HG02678 (cell line): Measurements from ENCODE around the gene DUSP28.

Experiments
- ATAC-seq: cut with Tn5 transposase; IDR thresholded peaks from one replicate; pipeline ENCODE4 v1.9.1; 2021; ENCODE audit warnings: mild to moderate bottlenecking, moderate library complexity; ENCODE audit not compliant: unreplicated experiment

Gene DUSP28

DNA sequence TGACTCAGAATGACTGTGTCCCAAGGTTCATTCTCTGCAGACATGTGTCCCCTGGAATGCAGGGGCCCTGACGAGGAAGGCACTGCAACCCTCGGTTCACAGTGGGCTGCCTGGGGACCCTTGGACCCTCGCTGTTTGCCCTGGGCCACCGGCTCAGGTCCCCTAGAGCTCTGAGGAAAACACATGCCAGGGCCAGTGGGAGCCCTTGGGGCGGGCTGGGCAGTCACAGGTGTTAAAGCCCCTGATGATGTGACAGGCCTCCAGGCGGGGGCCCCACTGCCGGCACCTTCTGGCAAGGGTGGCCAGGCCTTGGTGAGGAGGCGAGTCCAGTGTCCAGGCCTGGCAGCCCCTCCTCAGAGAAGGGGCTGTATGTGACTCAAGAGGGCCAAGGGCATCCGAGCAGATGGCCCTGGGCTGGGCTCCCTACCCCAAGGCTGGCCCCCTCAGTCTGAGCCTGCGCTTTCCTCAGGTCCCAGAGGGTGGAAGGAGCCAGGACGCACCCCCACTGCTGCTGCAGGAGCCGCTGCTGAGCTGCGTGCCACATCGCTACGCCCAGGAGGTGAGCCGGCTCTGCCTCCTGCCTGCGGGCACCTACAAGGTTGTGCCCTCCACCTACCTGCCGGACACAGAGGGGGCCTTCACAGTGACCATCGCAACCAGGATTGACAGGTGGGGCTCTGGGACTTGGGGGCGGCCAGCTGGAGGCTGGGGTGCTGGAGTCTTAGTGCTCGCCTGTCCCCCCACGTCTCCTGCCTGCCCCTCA is 37.4 kb downstream of the DUSP28 start:
- ATAC-seq: no peak

DNA sequence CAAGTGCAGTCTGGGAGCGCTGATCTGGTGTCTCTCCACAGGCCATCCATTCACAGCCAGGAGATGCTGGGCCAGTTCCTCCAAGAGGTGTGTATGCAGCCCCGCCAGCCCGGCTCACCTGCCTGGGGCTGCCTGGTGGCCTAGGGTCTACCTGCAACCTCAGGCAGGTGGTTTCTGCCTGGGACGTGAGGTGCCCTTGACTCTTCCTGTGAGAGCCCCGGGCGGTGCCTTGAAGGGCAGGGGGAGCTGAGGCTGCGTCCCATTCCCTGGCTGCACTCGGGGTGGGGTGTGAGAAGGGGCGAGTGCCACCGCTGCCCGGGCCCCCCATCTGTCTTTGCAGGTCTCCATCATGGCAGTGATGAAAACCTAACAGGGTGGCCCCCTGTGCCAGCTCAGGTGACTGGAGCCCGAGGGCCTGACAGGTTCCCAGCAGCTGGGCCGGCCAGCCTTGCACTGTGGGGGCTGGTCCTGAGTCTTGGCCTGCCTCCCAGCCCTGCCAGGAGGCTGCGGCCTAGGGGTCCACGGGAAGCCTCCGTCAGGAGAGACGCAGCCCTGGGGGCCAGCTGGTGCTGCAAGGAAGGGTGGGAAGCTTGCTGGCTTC is 38.3 kb downstream of the DUSP28 start:
- ATAC-seq: no peak

DNA sequence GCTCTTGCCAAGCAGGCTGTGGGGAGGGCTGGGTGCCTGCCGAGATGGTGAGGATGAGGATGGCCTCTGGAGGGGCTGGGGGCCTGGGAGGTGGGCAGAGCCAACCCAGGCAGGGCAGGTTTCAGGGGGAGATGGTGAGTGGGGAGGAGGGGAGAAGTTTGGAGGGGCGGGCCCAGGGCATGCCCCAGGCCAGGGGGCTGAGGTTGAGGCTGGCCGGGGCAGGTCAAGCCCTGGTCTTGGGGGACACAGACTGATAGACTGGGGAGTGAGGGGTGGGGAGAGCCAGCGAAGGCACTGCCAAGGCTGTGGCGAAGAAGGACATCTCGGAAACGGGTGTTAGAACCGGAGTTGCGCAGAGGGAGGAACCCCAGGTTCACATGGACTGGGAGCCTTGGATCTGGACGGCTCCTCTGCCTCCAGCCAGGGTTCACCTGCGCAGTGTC is 39.0 kb downstream of the DUSP28 start:
- no peak for ATAC-seq

DNA sequence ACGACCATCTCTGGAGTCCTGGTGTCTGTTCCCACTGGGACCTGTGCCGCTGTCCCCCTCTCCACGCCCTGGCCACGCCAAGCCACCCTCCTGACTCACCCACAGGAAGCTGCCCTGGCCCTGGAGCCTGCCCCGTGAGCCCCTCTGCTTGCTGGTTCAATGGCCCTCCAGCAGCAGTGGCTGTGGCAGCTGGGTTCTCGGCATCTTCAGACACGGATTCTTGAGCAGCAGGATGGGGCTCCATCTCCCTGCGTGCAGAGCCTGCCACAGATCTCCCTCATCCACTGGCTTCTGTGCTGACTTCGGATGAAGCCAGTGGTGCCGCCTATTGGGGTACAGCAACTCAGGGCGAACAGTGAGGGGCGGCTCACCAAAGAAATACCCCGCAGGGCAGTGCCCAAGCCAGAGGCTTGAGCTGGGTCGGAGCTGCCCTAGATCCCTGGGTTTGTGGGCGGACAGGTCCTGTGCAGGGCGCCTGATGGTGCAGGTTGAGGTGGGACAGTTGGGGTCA is 40.3 kb downstream of the DUSP28 start:
- ATAC-seq: no peak

DNA sequence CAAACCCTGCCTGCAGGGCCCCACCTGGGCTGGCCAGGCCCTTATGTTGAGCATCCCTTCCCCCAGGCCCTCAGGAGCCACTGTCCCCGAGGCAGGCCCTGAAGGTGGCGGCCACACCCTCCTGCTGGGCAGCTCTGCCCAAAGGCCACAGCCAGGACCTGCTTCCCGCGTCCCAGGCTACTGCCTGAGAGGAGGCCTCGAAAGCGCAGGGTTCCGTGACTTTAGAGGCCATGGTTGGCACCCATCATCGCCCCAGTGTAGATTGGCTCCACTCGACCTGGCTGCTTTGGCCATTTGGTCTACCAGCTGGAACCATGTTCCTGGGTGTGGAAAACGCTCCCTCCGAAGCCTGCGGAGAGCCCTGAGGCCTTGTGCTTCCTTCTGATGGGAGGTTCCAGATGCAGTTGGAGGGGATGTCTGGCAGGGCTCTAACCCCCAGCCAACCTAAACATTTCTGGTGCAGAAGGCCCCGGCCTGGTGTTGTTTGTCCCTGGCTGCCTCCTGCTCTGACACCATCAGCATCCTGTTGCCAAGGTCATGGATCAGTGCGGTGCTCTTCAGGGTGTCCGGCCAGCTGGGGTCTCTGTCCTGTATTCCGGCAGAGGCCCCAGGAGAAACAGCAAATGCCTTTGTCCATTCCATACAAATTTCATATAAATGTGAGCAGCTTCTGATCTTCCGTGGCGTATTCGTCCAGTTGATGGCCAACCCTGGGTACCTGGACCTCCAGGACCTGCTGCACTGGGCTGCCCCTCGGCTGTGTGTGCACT is 41.1 kb downstream of the DUSP28 start:
- ATAC-seq: no peak

DNA sequence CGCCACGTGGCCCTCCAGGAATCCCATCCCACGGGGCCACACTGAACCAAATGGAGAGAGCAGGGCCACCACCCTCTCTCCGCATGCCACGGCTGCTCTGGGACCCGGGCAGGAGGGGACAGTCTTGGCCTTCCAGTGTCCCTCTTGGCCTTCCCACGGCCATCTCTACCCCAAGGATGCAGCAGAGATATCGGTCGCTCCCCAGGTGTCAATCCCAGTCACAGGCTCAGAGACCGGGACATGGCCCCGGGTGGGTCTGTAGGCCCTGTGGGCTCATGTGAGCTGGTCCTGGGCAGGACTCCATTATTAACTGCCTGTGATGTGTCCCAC is 41.6 kb downstream of the DUSP28 start:
- ATAC-seq: no peak

DNA sequence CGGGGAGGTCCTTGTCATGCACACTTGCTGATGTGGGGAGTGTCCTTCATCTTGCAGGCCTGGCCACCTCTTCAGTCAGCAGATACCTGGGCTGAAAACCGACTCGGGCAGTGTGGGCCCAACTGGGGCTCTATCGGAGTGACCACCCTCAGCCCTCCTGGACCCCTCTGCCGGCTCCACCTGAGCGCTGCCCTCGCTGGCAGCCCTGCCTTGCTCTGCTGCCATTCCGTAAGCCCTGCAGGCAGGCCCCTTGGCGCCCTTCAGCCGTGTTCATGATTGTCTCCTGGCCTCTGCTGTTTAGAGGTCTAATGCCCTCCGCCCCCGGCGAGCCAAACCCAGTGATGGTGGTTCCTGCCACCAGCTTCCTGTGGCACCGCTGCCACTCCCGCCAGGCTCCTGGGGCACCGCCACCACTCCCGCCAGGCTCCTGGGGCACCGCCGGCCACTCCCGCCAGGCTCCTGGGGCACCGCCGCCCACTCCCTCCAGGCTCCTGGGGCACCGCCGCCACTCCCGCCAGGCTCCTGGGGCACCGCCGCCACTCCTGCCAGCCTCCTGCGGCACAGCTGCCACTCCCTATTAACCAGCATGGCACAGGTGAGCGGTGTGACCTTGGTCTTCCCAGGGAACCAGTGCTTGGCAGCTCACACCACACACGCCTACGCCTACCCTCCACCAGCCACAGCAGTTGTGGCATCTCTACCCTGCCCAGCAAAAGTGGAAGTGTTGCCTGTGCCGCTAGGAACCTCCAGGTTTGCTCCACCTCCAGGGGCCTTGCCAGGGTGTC is 42.3 kb downstream of the DUSP28 start:
- ATAC-seq: no peak

DNA sequence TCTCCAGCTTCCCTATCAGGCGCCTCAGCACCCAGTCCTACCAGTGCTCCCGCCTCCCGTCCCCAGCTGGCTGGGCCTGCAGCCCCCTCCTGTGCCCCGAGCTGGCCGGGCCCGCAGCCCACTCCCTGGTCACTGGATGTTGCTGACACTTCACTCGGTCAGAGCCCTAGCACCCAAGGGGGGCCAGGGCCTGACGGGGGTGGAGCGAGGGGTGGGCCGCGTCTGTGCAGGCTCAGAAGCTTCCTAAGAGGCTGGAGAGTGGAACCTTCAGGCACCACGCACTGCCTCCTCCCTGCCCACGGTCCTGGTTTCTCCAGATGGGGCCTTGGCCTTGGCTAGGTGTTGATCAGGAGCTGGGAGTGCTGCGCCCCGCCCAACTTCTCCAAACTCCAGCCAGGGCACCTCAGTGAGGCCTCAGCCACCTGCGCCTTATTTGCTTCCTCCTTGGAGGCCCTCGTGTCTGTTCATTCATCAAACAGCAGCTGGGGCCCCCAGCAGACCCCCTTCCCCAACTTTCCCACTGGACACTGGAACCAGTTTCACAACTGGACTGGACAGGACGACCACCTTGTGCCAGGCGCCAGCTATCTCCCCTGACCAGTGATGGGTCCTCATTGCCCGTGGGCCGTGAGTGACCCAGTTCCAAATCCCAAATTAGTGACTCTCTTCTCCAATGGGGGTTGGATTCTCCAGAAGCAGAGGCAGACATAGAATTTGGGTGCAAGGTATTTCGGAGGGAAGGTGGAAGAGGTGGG is 43.1 kb downstream of the DUSP28 start:
- ATAC-seq: no peak

DNA sequence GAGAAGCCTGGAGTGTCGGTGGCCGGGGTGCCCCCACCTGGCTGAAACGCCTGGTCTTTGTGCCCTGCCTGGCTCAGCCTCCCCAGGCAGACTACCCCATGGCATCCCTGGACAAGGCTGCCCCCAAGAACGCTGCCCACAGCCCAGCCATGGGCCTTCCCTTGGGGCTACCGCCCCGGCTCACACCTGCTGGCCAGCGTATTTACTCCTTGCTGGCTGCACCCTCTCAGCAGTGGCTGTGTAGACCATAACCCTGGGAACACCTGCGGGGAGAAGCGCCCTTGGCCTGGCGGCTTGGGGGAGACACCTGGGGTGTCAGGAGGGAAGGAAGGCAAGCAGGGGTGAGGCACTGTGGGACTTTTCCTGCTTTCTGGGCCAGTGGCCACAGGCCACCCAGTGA is 43.7 kb downstream of the DUSP28 start:
- ATAC-seq: no peak

DNA sequence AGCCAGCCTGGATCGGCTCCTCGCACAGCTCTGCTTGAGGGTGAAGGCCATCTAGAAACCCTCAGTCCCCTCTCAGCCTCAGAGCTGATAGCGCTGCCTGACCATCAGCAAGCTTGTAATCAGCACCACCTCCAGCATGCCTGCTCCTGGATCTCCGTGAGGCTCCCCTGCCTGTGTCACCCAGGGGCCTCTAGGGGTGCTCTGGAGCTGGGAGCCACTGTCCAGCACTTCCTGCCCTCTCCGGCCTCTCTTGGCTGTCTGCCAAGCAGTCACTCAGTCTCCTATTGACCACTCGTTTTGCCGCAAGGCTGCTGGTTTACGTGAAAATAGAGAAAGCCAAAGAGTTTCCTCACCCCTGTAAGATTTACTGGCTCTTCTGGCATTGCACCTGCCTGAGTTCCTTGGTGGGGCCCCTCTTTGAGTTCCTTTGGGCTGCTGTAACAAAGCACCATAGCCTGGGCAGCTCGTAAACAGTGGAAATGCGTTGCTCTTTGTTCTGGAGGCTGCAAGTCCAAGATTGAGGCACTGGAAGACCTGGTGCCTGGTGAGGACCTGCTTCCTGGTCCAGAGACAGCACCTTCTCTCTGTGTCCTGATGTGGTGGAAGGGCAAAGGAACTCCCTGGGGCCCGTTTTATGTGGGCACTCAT is 44.3 kb downstream of the DUSP28 start:
- no peak for ATAC-seq

DNA sequence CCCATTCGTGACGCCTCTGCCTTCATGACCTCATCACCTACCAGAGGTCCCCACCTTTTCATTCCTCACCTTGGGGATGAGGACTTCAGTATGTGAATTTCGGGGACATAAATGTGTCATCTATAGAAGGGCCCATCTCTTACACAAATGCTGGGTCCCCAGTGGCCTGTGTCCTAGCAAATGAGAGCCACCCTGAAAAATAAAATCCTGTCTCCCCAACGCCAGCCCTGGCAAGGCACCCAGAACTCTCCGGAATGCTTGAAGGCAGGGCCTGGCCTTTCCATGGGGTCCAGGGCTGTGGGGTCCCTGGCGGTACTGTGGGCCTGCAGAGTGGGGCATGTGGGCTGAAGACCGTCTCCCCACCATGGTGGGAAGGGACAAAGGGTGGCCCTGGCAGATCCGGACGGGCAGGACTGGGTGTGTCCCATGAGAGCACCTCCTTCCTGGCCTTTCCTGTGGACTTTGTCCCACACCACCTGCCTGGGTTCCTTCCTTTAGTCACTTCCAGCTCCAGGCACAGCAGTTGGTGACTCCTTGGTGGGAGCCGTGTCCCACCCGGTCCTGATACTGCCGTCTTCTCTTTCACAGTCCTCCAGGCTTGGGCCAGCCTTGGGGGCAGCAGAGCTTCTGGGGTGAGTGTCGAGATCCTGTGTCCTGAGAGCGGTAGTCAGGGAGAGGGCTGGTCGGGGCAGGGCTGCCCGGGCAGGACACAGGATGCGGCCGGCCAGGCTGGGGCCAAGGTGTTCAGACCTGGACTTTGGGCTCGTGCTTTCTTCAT is 45.0 kb downstream of the DUSP28 start:
- ATAC-seq: no peak

DNA sequence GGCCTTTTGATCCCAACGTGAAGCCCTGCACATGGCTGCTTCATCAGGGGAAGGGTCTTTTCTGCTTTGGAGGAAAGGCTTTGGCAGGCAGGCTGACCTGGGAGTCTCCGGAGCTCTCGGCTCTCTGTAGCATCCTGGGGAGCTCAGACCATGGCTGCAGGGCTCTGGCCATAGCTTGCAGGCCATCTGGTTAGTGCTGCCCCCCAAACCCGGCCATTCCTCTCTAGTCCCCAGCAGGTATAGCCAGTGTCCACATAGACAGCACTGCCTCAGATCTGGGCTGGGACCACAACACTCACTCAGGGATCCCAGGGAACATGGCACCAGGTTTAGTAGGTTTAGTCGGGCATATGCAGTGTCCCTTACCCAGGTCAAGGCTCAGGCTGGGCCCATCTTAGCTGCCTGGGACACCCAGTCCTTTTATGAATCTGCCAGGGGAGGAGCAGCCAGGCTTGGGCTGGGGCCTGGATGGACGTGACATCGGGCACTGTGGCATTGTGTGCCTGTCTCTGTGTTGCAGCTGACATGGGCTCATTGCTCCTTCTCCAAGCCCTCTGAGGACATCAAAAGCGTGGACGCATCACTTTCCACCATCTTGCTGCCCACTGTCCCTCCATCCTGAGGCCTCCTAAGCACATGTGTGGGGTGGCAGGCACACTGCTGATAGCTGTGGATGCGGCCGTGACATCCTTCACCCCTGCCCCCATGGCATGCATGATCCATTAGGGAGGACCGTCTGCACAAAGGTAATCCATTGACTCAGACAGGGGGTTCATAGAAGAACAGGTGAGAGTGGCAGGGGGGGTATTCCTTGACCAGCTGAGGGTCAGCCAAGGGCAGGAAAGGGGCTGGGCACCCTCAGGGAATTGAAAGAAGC is 45.9 kb downstream of the DUSP28 start:
- ATAC-seq: no peak

DNA sequence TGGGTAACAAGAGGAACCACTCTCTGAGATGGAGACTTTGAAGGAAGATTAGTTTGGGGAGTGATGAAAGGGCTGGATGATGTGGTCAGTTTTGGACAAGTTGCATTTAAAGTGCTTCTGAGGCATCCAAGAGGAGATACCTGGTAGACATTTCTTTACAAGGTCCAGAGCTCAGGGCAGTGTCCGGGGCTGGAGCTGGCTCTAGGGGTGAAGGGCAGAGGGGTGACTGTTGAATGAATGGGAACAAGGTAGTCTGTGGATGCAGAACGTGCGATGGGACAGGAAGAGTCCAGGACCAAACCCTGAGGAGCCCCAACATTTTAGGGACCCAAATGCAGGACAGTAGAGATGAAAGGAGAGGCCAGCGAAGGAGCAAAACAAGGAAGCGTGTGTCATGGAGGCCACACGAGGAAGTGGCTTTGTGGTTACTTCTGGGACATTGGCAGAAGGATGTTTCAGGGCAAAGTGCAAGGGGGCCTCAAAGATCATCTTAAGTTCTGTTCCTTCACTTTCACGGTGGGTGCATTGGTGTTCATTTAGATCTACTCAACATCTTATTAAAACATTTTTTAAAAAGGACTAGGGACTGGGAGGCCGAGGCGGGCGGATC is 51.5 kb downstream of the DUSP28 start:
- no peak for ATAC-seq
